MM.1S (cell line): ENCODE results near the gene HPCA.

Experiments
- DNase-seq: peaks from one replicate; pipeline ENCODE4 v3.0.0-alpha.2; 2015
- H2AFZ ChIP-seq: fragments of 300-600 bp; sonication (generic); 2 replicates; pipeline ENCODE4 v1.6.0; 2016; ENCODE audit warnings: antibody characterized with exemption, low read length
- H3F3A ChIP-seq: fragments of 300-600 bp; sonication (generic); 2 replicates; pipeline ENCODE4 v1.6.1; 2016; ENCODE audit warnings: mild to moderate bottlenecking, antibody characterized with exemption, low read length, moderate library complexity, mixed read lengths; ENCODE audit not compliant: insufficient read depth
- H3K27ac ChIP-seq: fragments of 300-600 bp; sonication (generic); 2 replicates; pipeline ENCODE4 v1.5.1; 2016; ENCODE audit warnings: mild to moderate bottlenecking, low read length
- H3K27me3 ChIP-seq: fragments of 300-600 bp; sonication (generic); replicated peaks from 2 replicates; pipeline ENCODE4 v1.6.0; 2016; ENCODE audit warnings: low read length; ENCODE audit not compliant: insufficient read depth
- H3K36me3 ChIP-seq: fragments of 300-600 bp; sonication (generic); replicated peaks from 2 replicates; pipeline ENCODE4 v1.6.1; 2016; ENCODE audit warnings: mild to moderate bottlenecking, low read length, mixed read lengths; ENCODE audit not compliant: insufficient read depth
- H3K4me1 ChIP-seq: fragments of 300-600 bp; sonication (generic); 2 replicates; pipeline ENCODE4 v1.6.1; 2016; ENCODE audit warnings: low read length, mixed read lengths
- H3K4me2 ChIP-seq: fragments of 300-600 bp; sonication (generic); 2 replicates; pipeline ENCODE4 v1.6.0; 2016; ENCODE audit warnings: low read depth, low read length
- H3K4me3 ChIP-seq: fragments of 300-600 bp; sonication (generic); 2 replicates; pipeline ENCODE4 v1.5.1; 2016; ENCODE audit warnings: low read length, mixed read lengths
- H3K79me2 ChIP-seq: fragments of 300-600 bp; sonication (generic); 2 replicates; pipeline ENCODE4 v1.6.1; 2016; ENCODE audit warnings: mixed run types, low read length, mixed read lengths
- H3K9ac ChIP-seq: fragments of 300-600 bp; sonication (generic); 2 replicates; pipeline ENCODE4 v1.6.1; 2016; ENCODE audit warnings: low read length, mixed read lengths
- H3K9me2 ChIP-seq: fragments of 300-600 bp; sonication (generic); replicated peaks from 2 replicates; pipeline ENCODE4 v1.6.1; 2016; ENCODE audit warnings: mild to moderate bottlenecking, low read length, mixed read lengths; ENCODE audit not compliant: insufficient read depth
- H3K9me3 ChIP-seq: fragments of 300-600 bp; sonication (generic); replicated peaks from 2 replicates; pipeline ENCODE4 v1.6.1; 2016; ENCODE audit warnings: mild to moderate bottlenecking, low read length, mixed read lengths; ENCODE audit not compliant: insufficient read depth
- H4K20me1 ChIP-seq: fragments of 300-600 bp; sonication (generic); 2 replicates; pipeline ENCODE4 v1.6.1; 2016; ENCODE audit warnings: mild to moderate bottlenecking, low read length, moderate library complexity, mixed read lengths; ENCODE audit not compliant: insufficient read depth
- CTCF ChIP-seq: fragments of 300-600 bp; sonication (generic); IDR thresholded peaks from 2 replicates; pipeline ENCODE4 v1.5.1; 2016; ENCODE audit warnings: antibody characterized with exemption, low read length, mixed read lengths
- EZH2 ChIP-seq: fragments of 300-600 bp; sonication (generic); optimal IDR thresholded peaks from 2 replicates; pipeline ENCODE3; 2017; ENCODE audit warnings: low read depth, mild to moderate bottlenecking, antibody characterized with exemption, low read length, mixed read lengths
- EZH2phosphoT487 ChIP-seq: fragments of 300-600 bp; sonication (generic); IDR thresholded peaks from 2 replicates; pipeline ENCODE4 v1.6.1; 2018; ENCODE audit warnings: antibody characterized with exemption, low read length

Gene HPCA

DNA sequence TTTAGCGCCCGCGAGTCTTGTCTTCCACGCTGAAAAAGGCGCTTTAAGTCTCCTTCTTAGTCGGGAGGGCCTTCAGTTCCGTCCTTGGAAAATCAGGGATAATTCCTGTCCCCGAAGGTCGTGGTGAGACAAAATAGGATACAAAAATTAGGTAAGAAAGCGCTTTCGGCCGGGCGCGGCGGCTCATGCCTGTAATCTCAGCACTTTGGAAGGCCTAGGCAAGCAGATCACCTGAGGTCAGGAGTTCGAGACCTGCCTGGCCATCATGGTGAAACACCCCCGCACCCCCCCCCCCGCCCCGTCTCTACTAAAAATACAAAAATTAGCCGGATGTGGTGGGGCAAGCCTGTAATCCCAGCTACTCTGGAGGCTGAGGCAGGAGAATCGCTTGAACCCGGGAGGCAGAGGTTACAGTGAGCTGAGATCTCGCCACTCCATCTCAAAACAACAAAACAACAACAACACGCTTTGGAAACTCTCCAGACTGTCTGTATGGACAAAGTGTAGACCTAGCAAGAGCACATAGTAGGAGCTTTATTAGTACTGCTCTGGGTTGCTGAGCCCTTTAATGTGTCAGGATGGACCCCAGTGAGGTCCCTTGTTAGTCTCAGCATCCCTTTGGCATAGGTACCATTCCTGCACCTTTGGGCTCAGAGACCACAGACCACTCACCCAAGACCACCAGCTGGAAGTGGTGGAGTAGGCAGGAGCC lies 15.7 kb downstream of the HPCA start:
- peak overlapping the region; percentile 59; the same call in 1 of the 2 replicates for H3K4me3 ChIP-seq
- H3K9me3 ChIP-seq = no peaks in the 10 kb centered on the region
- H3K4me2 ChIP-seq = peak overlapping the region; percentile 85
- no peak for DNase-seq
- no peaks in the 10 kb centered on the region for H3F3A ChIP-seq
- no peaks in the 10 kb centered on the region for H3K4me1 ChIP-seq
- no peaks in the 10 kb centered on the region for H3K9me2 ChIP-seq
- TF ChIP-seq EZH2phosphoT487 (no peak), EZH2 (no peak), CTCF (no peak)
- no peak overlapping the region for H3K27ac ChIP-seq
- H3K9ac ChIP-seq = no peak overlapping the region; the same call in 1 of the 2 replicates
- H3K79me2 ChIP-seq = no peaks in the 10 kb centered on the region
- H2AFZ ChIP-seq = peak overlapping the region; percentile 87; the same call in 1 of the 2 replicates
- peaks cover 11% of the 10 kb centered on the region for H3K27me3 ChIP-seq
- no peaks in the 10 kb centered on the region for H4K20me1 ChIP-seq
- no peaks in the 10 kb centered on the region for H3K36me3 ChIP-seq

- no peaks in the 10 kb centered on the region for H3K9me3 ChIP-seq
- no peak for DNase-seq
- TF ChIP-seq EZH2 (no peak), CTCF (no peak), EZH2phosphoT487 (no peak)
- no peaks in the 10 kb centered on the region for H3K36me3 ChIP-seq
- no peaks in the 10 kb centered on the region for H3K9me2 ChIP-seq
- no peaks in the 10 kb centered on the region for H3K79me2 ChIP-seq
- no peak overlapping the region for H3K4me2 ChIP-seq
- no peaks in the 10 kb centered on the region for H3K4me1 ChIP-seq
- no peak overlapping the region for H3K9ac ChIP-seq
- no peaks in the 10 kb centered on the region for H4K20me1 ChIP-seq
- H3K27ac ChIP-seq = no peak overlapping the region
- no peak overlapping the region for H3K4me3 ChIP-seq
- peaks cover 11% of the 10 kb centered on the region for H3K27me3 ChIP-seq
- no peak overlapping the region for H2AFZ ChIP-seq
- no peaks in the 10 kb centered on the region for H3F3A ChIP-seq
These were observed 16.2 kb downstream of the HPCA start for GRCh38 chr1:32902535-32902920.

DNA sequence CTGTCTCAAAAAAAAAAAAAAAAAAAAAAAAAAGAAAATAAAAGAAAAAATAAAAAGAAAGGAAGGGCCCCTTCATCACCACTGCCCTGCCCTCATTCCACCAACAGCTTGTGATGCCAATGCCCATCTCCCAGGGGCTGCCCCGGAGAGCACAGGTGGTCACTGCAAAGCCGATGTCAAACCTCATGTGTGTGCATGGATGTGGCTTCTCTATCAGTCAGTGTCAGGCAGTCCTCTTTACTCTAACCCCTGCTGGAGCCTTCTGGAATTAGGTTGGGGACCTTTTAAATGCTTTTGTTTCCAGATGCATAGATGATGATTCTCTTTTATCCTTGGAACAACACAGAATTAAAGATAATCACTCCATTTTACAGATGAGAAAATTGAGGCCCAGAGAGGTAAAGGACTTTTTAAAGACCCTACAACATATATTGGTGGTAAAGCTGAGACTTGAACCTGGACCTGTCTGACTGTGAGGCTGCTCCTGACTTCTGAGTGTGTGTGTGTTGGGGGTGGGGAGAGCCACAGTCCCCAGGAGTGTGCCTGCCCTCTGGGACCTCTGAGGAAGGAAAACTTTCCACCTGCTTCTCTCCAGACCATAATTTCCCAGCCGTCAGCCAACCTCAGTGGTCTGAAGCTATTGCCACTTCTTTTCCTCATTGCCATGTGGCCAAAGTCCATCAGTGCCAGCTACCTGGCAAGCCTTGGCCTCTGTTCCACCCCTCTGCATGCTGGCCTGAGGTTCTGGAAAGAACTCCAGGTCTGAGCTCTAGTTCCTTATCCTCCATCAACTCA lies 17.9 kb downstream of the HPCA start:
- no peak overlapping the region for H3K4me3 ChIP-seq
- no peak overlapping the region for H3K27ac ChIP-seq
- TF ChIP-seq CTCF (no peak), EZH2phosphoT487 (no peak), EZH2 (no peak)
- H4K20me1 ChIP-seq = no peaks in the 10 kb centered on the region
- H3K36me3 ChIP-seq = no peaks in the 10 kb centered on the region
- H3K9ac ChIP-seq = no peak overlapping the region
- H3K79me2 ChIP-seq = no peaks in the 10 kb centered on the region
- H3K9me3 ChIP-seq = no peaks in the 10 kb centered on the region
- no peaks in the 10 kb centered on the region for H3K4me1 ChIP-seq
- no peaks in the 10 kb centered on the region for H3K9me2 ChIP-seq
- H2AFZ ChIP-seq = no peak overlapping the region
- DNase-seq = no peak
- H3K4me2 ChIP-seq = no peak overlapping the region
- H3F3A ChIP-seq = no peaks in the 10 kb centered on the region
- H3K27me3 ChIP-seq = peaks cover 11% of the 10 kb centered on the region
